ENCODE measurements around the gene MTCL1. TPM values are rescaled to one million over a fixed set of nuclear protein-coding genes. Genes with fewer than 3 reads are reported as not detected.
A peak's percentile ranks its signal among the peaks of the same experiment; 100 is the strongest.

Gene MTCL1
- polyA plus RNA-seq, 1 experiment, result 56.6 TPM

DNA sequence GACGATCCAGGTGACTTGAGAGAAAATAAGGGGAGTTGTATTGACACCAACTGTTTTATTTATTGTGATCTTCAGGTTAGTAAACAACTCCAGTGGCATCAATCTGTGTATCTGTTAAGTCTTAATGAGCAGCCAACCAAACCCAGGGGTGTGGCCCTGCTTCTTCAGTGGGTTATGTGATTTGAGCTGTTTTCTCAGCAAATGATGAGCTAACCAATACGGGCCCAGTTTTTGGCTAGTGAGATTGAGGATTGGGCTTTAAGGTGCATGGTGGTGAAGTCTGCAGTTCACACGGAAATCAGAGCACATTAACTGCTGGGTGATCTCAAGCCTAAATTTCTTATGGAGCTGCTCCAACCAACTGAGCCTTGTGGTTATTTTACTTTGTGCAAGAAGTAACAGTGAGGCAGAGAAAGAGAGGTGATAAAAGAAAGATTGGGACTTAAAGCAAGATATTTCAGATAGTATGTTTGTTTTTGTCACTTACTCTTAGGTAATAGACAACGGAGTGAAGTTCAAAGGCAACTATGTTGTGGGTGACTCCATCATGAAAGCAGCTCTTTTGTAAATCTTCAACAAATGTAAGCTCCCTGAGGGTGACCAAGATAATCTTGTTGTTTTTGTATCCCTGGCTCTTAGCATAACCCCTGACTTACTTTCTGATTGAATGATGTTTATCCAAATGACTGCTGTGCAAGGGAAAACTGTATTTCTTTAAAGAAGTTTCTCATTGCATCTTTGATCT, 2.4 kb downstream of the MTCL1 start:
- no peak for DNase-seq (ENCODE audit: low read depth, low spot score)
- H3K4me3 ChIP-seq (ENCODE audit: low read depth, low read length), result peak overlapping the region; percentile 82
- ChIA-PET CTCF (interaction anchor here (0.8 to 1.8 kb wide), 9 partner anchors 11 to 281 kb away, joined by 3 to 6 read pairs (median 3); no protein-coding TSS in a partner anchor), POLR2A (interaction anchor here (1.1 to 1.6 kb wide), 3 partner anchors 40 to 241 kb away, joined by 3 to 5 read pairs (median 3); no protein-coding TSS in a partner anchor)
- H3K27ac ChIP-seq (ENCODE audit: low read depth, low read length), result peak overlapping the region; percentile 80
- TF ChIP-seq, protein P1, sequence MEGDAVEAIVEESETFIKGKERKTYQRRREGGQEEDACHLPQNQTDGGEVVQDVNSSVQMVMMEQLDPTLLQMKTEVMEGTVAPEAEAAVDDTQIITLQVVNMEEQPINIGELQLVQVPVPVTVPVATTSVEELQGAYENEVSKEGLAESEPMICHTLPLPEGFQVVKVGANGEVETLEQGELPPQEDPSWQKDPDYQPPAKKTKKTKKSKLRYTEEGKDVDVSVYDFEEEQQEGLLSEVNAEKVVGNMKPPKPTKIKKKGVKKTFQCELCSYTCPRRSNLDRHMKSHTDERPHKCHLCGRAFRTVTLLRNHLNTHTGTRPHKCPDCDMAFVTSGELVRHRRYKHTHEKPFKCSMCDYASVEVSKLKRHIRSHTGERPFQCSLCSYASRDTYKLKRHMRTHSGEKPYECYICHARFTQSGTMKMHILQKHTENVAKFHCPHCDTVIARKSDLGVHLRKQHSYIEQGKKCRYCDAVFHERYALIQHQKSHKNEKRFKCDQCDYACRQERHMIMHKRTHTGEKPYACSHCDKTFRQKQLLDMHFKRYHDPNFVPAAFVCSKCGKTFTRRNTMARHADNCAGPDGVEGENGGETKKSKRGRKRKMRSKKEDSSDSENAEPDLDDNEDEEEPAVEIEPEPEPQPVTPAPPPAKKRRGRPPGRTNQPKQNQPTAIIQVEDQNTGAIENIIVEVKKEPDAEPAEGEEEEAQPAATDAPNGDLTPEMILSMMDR (IDR thresholded peaks at IDR 0.05; ENCODE audit: low read depth, low read length), result no peak
- no peaks in the 10 kb centered on the region; the same call in 1 of the 2 replicates for H3K9me3 ChIP-seq (ENCODE audit: control insufficient read depth, insufficient read depth, low read length)
- H3K27me3 ChIP-seq (ENCODE audit: control insufficient read depth, insufficient read depth, low read length), result no peaks in the 10 kb centered on the region

DNA sequence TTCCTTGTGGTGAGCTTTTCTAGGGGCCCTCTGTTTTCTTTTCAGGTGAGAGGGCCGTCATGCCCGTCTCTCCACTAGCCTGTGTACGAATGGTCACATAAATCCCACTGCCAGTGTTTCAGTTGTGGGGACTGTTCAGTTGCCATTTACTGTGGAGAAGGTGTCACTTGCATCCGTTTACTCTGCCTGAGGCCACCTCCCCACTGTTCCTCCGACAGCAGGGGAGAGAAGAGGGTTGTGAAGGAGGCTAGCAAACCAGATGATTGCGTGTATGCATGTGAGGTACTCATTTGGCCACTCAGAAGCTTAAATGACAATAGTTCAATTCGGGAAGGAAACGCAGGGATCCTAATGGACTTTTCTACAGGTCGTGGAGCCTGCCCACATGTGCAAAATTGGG, 3.3 kb downstream of the MTCL1 start:
- no peaks in the 10 kb centered on the region for H3K27me3 ChIP-seq (ENCODE audit: control insufficient read depth, insufficient read depth, low read length)
- TF ChIP-seq, protein P1 (IDR thresholded peaks at IDR 0.05; ENCODE audit: low read depth, low read length), result no peak
- CTCF ChIA-PET, result interaction anchor here (0.9 kb wide), 1 partner anchor 279 kb away, joined by 3 read pairs; no protein-coding TSS in a partner anchor
- POLR2A ChIA-PET, result no interaction called here
- peak overlapping the region; percentile 82 for H3K4me3 ChIP-seq (ENCODE audit: low read depth, low read length)
- H3K9me3 ChIP-seq (ENCODE audit: control insufficient read depth, insufficient read depth, low read length), result no peaks in the 10 kb centered on the region; the same call in 1 of the 2 replicates
- DNase-seq (ENCODE audit: low read depth, low spot score), result no peak
- H3K27ac ChIP-seq (ENCODE audit: low read depth, low read length), result no peak overlapping the region

DNA sequence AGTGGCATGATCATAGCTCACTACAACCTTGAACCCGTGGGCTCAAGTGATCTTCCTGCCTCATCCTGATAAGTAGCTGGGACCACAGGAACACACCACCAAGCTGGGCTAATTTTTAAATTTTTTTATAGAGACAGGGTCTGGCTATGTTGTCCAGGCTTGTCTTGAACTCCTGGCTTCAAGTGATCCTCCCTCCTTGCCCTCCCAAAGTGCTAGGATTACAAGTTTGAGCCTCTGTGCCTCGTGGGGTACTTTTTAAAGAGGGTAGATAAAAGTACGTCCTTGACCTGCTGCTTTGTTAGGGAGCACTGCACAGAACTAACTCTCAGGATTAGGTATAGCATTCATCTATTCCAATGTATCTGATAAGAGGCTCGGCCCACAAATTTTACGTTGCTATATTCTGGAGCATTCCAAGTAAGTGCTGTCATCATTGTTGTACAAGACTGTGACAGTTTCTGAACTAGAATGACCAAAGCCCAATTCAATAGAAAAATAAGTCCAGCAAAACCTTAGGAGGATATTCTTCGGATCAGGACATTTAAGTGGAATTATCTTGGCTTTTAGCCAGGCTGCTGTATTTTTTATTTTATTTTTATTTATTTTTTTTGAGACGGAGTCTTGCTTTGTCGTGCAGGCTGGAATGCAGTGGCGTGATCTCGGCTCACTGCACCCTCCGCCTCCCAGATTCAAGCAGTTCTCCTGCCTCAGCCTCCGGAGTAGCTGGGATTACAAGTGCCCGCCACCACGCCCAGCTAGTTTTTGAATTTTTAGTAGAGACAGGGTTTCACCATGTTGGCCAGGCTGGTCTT, 4.1 kb downstream of the MTCL1 start:
- TF ChIP-seq, protein P1 (IDR thresholded peaks at IDR 0.05; ENCODE audit: low read depth, low read length), result no peak
- POLR2A ChIA-PET, result no interaction called here
- Histone ChIP-seq H3K4me3 (ENCODE audit: low read depth, low read length) (peak overlapping the region; percentile 31), H3K27ac (ENCODE audit: low read depth, low read length) (no peak overlapping the region), H3K27me3 (ENCODE audit: control insufficient read depth, insufficient read depth, low read length) (no peaks in the 10 kb centered on the region), H3K9me3 (ENCODE audit: control insufficient read depth, insufficient read depth, low read length) (no peaks in the 10 kb centered on the region; the same call in 1 of the 2 replicates)
- CTCF ChIA-PET, result no interaction called here
- DNase-seq (ENCODE audit: low read depth, low spot score), result no peak

DNA sequence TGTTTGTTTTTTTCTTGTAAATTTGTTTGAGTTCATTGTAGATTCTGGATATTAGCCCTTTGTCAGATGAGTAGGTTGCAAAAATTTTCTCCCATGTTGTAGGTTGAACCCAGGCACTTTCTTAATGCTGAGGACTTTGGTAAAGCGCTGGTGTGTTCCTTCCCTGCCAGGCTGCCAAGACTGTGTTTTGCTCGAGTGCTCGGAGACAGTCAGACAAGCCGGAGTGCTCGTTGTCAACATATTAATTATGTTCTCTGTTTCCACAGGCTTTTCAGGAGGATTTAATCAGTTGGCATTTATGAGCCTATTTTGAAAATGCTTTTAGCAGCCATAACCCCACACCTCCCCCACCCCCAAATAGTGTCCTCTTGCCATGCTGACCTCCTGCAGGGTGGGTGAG, 6.4 kb downstream of the MTCL1 start:
- TF ChIP-seq, protein P1 (IDR thresholded peaks at IDR 0.05; ENCODE audit: low read depth, low read length), result no peak
- CTCF ChIA-PET, result no interaction called here
- POLR2A ChIA-PET, result no interaction called here
- Histone ChIP-seq H3K27ac (ENCODE audit: low read depth, low read length) (no peak overlapping the region), H3K27me3 (ENCODE audit: control insufficient read depth, insufficient read depth, low read length) (no peaks in the 10 kb centered on the region), H3K4me3 (ENCODE audit: low read depth, low read length) (no peak overlapping the region), H3K9me3 (ENCODE audit: control insufficient read depth, insufficient read depth, low read length) (no peaks in the 10 kb centered on the region; the same call in 1 of the 2 replicates)
- no peak for DNase-seq (ENCODE audit: low read depth, low spot score)

Data from AG04450 (cell line).